Stimulated activated CD4-positive, alpha-beta T cell treated with anti-CD3 and anti-CD28 coated beads, TNF-alpha, amount 100 ng/mL, for 24 hours (primary cell): ENCODE data around the gene ZC3H18.
"Not testable (repeated sequence)": the region's sequence is repeated elsewhere in the genome, so short reads cannot be mapped to it uniquely, and the experiment has no call there.

Experiments used
- DNase-seq, 3 experiments: peaks; one replicate each; pipeline ENCODE4 v3.0.0-alpha.2; 2020; ENCODE audit warnings: low read depth in 3 of 3

The ZC3H18 gene

GRCh38 chr16:88654363-88655052 lies 84.3 kb downstream of the ZC3H18 start:
- DNase-seq, result no peak

GRCh38 chr16:88655053-88655732 lies 85.0 kb downstream of the ZC3H18 start:
- DNase-seq, result no peak

GRCh38 chr16:88655733-88656281 lies 85.6 kb downstream of the ZC3H18 start:
- no peak for DNase-seq

GRCh38 chr16:88656291-88656980 lies 86.2 kb downstream of the ZC3H18 start:
- DNase-seq, result no peak

- DNase-seq, result no peak
Observed at GRCh38 chr16:88657371-88657770, 87.2 kb downstream of the ZC3H18 start.

- no peak for DNase-seq
Observed at GRCh38 chr16:88658714-88659113, 88.5 kb downstream of the ZC3H18 start.

- no peak for DNase-seq
Observed at GRCh38 chr16:88659160-88659559, 89.0 kb downstream of the ZC3H18 start.

- no peak for DNase-seq
Observed at GRCh38 chr16:88661468-88661867, 91.3 kb downstream of the ZC3H18 start.

- no peak for DNase-seq
Observed at GRCh38 chr16:88662222-88662842, 92.1 kb downstream of the ZC3H18 start.

- peak; percentile 89 to 97 (median 89) for DNase-seq
Observed at GRCh38 chr16:88662843-88663606, 92.8 kb downstream of the ZC3H18 start, which contains the start of gene MVD. Gene MVD (minus strand): TSS chr16:88663091. CDS start chr16:88663080, 11 bp downstream.

- DNase-seq, result no peak
Observed at GRCh38 chr16:88665148-88665547, 94.9 kb downstream of the ZC3H18 start.

GRCh38 chr16:88665570-88665969 lies 95.4 kb downstream of the ZC3H18 start:
- DNase-seq, result no peak

- DNase-seq, result no peak
Observed at GRCh38 chr16:88667461-88667860, 97.3 kb downstream of the ZC3H18 start.

GRCh38 chr16:88669493-88669892 lies 99.3 kb downstream of the ZC3H18 start:
- not testable (repeated sequence) for DNase-seq

GRCh38 chr16:88669980-88670379 lies 99.8 kb downstream of the ZC3H18 start:
- DNase-seq, result no peak

- no peak for DNase-seq
Observed at GRCh38 chr16:88671806-88672205, 101.6 kb downstream of the ZC3H18 start.

- no peak for DNase-seq
Observed at GRCh38 chr16:88672776-88673175, 102.6 kb downstream of the ZC3H18 start.

- no peak for DNase-seq
Observed at GRCh38 chr16:88673716-88674379, 103.6 kb downstream of the ZC3H18 start.

GRCh38 chr16:88676502-88677242 lies 106.5 kb downstream of the ZC3H18 start:
- no peak for DNase-seq

- DNase-seq, result no peak
Observed at GRCh38 chr16:88677721-88678120, 107.5 kb downstream of the ZC3H18 start.
